ENCODE measurements around the gene SLC27A5.
"Not testable (repeated sequence)": the region's sequence is repeated elsewhere in the genome, so short reads cannot be mapped to it uniquely, and the experiment has no call there.

Gene SLC27A5

DNA sequence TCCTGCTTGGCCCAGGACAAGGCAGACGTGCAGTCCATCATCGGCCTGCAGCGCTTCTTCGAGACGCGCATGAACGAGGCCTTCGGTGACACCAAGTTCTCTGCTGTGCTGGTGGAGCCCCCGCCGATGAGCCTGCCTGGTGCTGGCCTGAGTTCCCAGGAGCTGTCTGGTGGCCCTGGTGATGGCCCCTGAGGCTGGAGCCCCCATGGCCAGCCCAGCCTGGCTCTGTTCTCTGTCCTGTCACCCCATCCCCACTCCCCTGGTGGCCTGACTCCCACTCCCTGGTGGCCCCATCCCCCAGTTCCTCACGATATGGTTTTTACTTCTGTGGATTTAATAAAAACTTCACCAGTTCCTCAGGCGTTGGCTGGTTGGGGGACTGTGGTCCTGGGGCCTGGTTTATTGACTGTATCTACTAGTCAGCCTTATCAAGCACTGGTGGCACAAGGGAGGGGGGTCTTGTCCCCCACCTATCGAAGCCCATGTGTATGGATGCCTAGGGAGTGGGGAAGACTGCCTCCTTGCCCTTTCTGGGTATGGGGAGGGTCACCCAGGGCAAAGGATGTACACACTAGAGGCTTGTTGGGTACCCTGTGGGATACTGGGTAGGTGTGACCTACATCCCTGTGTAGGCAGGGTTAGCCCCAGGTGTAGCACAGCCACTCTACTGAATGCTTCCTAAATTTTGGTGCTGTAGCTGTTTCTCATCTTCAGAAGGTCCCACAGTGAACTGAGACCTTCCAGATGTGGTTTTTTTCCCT, 38.8 kb upstream of the SLC27A5 start:
- no peak for DNase-seq (ENCODE audit: low read depth)

DNA sequence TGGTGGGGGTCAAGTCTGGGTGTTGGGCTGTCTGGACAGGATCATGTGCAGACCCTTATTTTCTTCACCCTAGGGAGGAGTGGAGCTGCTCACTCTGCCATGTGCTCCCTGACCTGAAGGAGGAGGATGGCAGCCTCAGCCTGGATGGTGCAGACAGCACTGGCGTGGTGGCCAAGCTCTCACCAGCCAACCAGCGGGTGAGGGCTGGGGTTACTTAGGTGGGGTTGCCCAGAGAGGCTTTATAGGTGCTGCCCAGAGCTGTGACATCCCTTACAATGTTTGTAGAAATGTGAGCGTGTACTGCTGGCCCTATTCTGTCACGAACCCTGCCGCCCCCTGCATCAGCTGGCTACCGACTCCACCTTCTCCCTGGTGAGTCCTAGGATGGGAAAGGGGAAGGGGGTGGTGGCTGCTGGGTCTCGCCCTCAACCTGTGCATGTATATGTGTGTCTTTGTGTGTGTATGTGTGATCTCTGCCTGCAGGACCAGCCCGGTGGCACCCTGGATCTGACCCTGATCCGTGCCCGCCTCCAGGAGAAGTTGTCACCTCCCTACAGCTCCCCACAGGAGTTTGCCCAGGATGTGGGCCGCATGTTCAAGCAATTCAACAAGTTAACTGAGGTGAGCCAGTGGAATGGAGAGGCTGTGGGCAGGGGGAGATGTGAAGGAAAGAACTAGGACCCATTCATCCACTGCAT, 38.0 kb upstream of the SLC27A5 start:
- DNase-seq (ENCODE audit: low read depth), result no peak

DNA sequence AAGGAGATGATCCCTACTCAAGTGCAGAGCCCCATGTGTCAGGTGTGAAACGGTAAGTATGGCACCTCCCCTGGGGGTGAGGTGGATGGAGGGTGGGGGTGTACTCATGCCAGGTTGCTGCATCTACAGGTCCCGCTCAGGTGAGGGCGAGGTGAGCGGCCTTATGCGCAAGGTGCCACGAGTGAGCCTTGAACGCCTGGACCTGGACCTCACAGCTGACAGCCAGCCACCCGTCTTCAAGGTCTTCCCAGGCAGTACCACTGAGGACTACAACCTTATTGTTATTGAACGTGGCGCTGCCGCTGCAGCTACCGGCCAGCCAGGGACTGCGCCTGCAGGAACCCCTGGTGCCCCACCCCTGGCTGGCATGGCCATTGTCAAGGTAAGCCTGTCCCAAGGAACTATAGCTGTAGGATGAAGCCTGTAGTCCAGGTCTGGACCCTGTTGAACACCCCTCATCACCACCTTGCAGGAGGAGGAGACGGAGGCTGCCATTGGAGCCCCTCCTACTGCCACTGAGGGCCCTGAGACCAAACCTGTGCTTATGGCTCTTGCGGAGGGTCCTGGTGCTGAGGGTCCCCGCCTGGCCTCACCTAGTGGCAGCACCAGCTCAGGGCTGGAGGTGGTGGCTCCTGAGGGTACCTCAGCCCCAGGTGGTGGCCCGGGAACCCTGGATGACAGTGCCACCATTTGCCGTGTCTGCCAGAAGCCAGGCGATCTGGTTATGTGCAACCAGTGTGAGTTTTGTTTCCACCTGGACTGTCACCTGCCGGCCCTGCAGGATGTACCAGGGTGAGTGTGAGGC, 37.3 kb upstream of the SLC27A5 start:
- DNase-seq (ENCODE audit: low read depth), result no peak

DNA sequence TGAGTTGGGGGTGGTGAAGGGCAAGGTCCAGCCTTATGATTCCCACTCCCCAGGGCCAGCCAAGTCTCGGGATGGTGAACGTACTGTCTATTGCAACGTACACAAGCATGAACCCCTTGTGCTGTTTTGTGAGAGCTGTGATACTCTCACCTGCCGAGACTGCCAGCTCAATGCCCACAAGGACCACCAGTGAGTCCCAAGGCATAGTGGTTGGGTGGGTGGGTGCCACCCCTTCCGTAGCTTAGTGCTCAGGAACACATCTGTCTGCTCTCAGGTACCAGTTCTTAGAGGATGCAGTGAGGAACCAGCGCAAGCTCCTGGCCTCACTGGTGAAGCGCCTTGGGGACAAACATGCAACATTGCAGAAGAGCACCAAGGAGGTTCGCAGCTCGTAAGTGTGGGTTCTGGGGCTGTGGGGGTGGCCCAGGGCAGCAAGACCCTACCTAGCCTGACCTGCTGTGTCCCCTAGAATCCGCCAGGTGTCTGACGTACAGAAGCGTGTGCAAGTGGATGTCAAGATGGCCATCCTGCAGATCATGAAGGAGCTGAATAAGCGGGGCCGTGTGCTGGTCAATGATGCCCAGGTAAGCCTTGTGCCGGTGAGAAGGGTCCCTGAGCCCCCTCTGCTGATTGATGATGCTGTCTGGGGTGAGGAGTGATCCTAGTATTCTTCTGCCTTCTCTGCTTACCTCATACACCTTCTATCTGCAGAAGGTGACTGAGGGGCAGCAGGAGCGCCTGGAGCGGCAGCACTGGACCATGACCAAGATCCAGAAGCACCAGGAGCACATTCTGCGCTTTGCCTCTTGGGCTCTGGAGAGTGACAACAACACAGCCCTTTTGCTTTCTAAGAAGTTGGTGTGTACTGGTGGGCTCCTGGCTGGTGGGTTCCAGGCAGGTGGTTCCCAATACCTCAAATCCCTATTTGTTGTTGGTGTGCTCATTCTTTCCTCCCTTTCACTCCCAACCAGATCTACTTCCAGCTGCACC, 35.8 kb upstream of the SLC27A5 start:
- no peak for DNase-seq (ENCODE audit: low read depth)

DNA sequence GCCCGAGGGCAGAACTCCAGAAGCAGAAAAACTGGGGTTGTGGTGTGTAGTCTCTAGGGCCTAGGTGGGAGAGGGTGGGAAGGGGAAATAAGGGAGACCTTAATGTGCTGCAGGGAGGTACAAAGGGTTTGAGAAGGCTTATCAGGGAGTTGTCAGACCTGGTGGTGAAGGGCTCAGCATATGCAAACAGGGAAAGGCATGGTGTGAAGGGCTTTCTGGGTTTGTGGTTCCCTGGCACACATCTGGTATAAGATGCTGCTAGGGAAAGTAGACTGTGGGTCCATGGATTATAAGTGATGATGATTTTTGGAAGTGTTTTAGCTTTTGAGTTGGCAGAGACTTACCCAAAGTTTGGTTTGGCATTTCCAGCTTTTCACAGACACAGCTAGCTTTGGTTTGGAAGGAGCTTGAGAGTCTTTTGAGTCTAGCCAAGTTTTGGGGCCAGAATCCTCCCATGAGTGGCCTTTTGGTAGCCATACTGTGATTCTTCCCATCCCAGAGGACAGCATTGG, 34.3 kb upstream of the SLC27A5 start:
- DNase-seq (ENCODE audit: low read depth), result no peak

DNA sequence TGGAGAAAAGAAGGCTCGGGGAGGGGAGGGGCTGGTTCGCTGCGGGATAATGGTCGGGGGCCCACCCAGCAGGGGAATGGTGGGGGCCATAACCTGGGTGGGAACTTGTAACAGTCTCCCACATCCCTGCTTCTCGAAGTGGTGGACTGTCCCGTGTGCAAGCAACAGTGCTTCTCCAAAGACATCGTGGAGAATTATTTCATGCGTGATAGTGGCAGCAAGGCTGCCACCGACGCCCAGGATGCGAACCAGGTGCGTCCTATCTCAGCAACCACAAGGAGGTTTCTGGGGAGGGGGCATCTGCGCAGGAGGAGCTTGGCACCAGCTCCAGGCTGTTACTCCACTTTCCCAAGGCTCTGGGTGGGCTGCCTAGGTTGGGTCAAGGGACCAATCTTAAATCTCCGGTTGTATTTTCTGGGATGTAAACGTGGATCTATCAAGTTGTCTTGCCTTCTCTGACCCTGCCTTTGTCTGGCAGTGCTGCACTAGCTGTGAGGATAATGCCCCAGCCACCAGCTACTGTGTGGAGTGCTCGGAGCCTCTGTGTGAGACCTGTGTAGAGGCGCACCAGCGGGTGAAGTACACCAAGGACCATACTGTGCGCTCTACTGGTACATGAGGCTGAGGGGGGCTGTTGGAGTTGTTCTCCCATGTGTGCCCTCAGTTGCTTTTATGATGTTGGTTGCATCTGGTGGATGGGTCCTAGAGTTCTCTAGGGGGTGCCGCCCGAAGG, 33.7 kb upstream of the SLC27A5 start:
- DNase-seq (ENCODE audit: low read depth), result no peak

DNA sequence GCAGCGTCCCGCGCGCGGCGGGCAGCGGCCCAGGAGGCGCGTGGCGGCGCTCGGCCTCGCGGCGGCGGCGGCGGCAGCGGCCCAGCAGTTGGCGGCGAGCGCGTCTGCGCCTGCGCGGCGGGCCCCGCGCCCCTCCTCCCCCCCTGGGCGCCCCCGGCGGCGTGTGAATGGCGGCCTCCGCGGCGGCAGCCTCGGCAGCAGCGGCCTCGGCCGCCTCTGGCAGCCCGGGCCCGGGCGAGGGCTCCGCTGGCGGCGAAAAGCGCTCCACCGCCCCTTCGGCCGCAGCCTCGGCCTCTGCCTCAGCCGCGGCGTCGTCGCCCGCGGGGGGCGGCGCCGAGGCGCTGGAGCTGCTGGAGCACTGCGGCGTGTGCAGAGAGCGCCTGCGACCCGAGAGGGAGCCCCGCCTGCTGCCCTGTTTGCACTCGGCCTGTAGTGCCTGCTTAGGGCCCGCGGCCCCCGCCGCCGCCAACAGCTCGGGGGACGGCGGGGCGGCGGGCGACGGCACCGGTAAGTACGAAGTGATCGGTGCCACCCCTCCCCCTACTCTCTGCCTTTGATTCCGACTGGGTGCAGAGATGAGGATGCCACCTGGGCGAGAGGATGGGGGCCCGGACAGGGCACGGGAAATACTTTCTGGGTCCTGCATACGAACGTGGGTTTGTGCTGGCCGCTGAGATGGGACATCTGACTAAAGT, 32.9 kb upstream of the SLC27A5 start:
- no peak for DNase-seq (ENCODE audit: low read depth)

DNA sequence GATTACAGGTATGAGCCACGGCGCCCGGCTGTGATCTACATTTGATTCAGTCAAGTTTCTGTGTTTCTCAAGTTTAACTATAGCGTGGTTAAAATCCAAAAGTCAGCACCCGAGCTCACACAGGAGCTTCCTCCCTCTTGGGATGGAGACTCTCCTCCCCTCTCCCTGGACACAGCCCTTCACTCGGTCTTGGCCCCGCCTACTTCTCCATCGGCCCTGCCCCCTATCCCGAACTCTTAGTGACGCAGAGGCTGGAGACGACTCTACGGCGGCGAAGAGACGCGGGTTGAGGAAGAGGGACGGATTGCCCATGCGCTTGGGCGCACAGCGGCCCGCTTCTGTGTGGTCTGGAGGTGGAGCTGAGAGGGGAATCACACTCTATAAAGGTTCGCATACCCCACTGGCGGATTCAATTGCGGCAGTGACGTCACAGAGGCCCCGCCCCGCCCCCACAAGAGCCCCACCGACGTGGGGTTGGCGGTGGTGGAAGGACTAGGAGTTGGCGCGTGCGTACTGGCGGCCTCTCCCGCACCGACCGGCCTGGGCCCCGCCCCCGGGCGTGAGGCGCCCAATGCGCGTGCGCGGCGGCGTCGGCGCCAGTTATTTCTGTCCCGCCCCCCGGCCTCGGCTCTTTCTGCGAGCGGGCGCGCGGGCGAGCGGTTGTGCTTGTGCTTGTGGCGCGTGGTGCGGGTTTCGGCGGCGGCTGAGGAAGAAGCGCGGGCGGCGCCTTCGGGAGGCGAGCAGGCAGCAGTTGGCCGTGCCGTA, 32.2 kb upstream of the SLC27A5 start, which contains the start of gene TRIM28:
Gene TRIM28, plus strand, starts transcription at position 239 of the 765 bp plus-strand sequence. CDS start 694 bp downstream, outside the sequence.
- peak; percentile 98 for DNase-seq (ENCODE audit: low read depth)

DNA sequence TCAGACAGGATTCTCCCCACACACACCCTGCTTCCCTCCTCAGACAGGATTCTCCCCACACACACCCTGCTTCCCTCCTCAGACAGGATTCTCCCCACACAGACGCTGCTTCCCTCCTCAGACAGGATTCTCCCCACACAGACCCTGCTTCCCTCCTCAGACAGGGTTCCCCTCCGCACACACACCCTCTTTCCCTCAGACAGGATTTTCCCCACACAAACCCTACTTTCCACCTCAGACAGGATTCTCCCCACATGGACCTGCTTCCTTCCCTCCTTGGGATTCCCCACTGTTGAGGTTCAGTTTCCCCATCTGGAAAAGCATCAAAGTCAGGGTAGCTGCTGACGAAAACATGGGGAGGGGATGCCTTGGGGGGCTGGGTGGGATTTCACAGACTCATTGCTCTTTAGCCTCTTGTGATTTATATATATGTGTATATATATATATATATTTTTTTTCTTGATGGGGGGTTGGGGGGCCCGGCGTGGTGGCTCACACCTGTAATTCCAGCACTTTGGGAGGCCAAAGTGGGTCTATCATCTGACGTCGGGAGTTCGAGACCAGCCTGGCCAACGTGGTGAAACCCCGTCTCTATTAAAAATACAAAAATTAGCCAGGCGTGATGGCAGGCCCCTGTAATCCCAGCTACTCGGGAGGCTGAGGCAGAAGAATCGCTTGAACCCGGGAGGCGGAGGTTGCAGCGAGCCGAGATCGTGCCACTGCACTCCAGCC, 31.0 kb upstream of the SLC27A5 start:
- not testable (repeated sequence) for DNase-seq (ENCODE audit: low read depth)

DNA sequence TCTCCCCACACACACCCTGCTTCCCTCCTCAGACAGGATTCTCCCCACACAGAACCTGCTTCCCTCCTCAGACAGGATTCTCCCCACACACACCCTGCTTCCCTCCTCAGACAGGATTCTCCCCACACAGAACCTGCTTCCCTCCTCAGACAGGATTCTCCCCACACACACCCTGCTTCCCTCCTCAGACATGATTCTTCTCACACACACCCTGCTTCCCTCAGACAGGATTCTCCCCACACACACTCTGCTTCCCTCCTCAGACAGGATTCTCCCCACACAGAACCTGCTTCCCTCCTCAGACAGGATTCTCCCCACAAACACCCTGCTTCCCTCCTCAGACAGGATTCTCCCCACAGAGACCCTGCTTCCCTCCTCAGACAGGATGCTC, 27.4 kb upstream of the SLC27A5 start:
- DNase-seq (ENCODE audit: low read depth), result not testable (repeated sequence)

DNA sequence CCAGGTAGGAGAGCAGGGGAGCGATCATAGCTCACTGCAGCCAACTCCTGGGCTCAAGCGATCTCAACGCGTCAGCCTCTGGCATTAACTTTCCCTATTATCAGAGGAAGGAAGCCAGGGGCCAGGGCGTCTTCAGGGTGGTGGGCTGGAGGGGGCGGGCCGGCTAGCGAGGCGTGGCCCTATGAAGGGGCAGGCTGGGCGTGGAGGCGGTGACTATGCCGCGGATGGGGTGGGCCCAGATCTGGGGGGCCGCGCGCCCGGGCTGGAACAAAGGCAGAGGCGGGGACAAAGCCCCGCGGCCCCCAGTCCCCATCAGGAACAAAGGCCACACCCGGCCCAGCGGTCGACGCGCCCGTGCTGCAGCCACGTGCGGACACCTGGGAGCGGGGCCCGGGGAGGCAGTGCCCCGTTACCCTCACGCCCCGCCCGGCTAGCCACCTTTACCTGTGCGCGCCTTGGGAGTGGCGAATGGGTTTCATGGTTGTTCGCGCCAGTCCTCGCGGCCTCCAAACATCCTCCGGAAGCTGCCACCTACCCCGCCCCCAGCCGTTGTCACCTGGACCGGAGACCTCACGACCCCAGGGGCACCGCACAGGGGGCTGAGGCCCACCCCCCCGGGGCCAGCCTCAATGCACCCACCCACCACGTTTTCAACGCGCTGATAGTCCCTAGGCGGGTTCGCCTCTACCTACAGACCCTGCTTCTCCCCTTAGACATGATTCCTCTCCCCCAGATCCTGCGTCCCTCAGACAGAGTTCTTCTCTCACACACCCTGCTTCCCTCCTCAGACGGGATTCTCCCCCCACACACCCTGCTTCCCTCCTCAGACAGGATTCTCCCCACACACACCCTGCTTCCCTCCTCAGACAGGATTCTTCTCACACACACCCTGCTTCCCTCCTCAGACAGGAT, 26.7 kb upstream of the SLC27A5 start:
- no peak for DNase-seq (ENCODE audit: low read depth)

DNA sequence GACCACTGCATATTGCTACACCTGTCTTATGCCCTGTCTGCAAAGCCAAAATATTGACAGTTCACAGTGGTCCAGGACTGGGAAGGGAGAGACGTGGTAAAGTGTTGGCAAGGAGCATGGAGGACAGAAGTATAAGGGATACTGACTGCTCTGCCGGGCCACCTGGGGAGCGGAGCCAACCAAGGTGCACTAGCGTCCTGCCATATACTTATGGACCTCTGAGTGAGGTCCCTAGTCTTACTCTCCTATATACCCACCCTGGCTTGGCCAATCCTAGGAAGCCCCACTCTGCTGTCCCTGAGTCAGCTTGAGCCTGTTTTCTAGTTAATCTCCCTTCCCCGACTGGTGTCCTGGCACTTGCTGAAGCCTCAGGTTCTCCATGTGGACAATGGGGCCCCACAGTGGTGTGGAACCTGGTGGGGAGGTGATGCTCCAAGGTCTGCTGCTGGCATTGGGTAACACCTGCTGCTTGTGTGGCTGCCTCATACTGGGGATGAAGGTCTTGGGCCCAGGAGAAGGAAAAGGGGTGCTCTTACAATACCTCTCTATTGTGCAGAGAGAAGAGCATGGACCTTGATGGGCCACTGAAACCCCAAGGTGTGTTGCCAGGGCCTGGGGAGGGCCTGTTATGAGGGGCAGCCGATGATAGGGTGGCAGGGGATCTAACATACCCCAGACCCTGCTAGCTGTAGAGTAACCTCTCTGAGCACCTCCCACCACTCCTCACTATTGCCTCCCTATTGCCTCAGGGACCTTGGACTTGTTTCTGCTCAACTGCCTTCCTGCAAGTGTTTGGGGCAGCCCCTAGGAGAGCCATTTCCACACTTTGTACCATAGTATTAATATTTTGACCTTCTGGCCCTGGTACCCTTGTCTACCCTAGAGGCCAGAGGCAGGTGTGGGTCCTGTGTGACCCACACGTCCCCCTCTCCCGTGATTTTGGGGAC, 25.3 kb upstream of the SLC27A5 start:
- no peak for DNase-seq (ENCODE audit: low read depth)

DNA sequence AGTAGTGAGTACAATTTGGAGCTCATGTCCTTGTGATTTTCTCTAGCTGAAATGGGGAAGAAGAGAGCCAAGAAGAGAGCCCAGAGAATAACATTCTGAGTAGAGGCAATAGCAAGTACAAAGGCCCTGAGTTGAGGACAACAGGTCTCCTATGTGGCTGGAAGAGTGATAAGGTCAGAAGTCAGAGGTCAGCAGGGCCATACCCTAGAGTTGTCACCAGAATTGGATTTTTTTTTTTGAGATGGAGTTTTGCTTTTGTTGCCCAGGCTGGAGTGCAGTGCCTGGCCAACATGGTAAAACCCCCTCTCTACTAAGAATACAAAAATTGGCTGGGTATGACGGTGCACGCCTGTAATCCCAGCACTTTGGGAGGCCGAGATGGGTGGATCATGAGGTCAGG, 24.1 kb upstream of the SLC27A5 start:
- DNase-seq (ENCODE audit: low read depth), result no peak

DNA sequence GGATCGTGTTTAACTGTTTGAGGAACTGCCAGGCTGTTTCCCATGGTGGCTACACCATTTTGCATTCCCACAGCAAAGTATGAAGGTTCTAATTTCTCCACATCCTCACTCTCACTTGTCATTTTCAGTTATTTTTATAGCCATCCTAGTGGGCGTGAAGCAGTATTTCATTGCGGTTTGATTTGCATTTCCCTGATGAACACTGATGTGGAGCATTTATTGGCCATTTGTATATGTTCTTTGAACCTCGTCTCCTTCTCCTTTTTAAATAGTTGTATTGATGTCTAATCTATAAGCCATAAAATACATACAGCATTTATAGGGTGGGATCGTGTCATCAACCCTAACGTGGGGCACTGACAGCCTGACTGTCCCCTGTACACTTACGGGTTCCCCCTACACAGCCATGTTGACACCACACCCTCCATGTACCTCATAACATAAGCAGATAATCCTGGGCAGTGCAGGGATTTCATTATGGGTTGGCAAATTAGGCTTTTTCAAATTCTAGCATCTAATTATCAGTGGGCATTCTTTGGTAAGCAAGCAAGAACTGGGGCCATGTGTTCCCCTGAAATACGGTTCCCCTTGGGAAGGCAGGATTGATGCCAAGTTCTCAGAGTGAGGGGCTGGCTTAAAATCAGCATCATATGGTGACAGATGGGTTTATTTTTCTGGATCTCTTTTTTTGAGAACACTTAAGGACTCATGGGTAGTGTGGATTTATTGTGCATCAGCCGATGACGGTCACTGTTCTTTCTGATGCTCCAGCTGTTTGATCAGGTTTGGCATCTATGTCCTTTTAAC, 19.4 kb upstream of the SLC27A5 start:
- no peak for DNase-seq (ENCODE audit: low read depth)

DNA sequence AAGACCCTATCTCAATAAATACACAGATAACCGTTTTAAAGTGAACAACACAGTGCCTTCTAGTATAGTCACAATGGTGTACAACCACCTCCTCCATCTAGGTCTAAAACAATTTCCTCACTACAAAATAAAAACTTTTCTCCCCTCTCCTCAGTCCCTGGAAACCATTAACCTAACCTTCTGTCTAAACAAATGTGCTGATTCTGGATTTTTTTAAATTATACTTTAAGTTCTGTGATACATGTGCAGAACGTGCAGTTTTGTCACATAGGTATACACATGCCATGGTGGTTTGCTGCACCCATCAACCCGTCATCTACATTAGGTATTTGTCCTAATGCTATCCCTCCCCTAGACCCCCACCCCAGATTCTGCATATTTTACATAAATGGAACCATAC, 17.6 kb upstream of the SLC27A5 start:
- no peak for DNase-seq (ENCODE audit: low read depth)

All from GM04504 (cell line).